Raji (cell line): ENCODE results near the gene SCGB3A1.

Source experiments
- POLR2A ChIP-seq: IDR thresholded peaks from 2 replicates; pipeline ENCODE4 v1.6.1; 2011; ENCODE audit warnings: low read depth, low read length, control low read depth; ENCODE audit not compliant: insufficient read depth

The SCGB3A1 gene

DNA sequence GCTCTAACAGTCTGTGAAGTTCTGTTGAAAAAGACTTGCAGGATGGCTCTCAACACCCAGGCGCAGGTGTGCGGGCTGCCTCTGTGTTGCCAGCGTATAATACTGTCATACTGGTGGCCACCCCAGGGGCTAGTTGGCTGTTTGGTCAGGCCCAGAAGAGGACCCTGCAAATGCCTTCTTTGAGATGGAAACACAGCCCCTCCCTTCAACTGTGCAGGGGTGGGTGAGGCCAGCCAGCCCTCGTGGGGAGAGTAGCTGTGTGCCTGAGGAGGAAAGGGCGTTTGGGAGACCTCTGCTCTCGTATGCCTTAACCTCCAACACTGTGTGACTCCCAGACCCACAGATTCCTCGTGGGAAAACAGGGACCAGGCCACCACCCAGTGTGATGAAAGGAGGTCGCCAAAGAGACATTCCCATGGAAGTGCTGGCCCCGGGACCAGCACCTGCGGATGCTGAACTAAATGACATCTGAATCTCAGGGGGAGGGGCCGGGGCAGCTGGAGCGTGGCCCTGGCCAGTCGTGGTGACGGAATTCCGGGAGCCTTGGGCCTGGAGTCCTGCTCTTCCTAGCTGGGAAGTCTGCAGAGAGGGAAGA, 11.3 kb upstream of the SCGB3A1 start:
- no peak for TF ChIP-seq POLR2A

DNA sequence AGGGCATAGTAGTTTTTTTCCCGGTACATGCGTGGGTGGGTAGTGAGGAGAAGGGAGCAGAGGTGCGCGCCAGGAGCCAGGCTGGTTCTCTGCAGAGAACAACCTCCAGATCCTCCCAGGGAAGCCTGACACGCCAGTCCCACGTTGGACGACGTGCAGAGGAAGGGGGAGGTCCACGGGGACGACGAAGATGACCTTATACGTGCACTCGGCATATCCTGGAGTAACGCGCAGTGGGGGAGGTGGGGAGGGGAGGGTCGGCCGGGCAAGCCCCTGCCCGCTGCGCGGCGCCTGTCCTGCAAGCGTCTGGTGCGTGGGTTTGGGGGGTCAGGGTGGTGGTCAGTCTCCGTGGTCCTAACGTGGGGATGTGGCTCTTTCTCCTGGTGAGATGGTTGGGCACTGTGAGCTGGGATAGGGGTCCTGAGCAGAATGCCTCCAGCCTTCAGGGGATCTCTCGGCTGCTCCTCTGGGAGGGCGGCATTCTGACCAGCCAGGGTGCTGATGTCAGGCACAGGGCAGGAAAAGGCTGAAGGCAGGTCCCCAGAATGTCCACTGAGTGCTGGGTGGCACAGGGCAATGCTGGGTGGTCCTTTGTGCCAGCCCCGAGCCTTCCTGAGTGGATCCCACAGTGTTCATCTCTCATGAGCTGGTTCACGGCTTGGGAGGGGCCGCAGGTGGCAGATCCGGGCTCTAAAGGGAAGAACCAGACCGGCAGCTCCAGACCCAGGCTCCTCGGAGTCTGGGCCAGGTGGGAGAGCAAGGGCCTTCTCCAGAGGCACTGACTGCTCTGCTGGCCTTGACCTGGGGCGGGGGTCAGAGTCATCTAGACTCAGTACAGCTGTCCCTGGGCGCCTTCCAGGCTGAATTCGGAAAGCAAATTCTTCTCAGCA, 10.5 kb upstream of the SCGB3A1 start:
- no peak for TF ChIP-seq POLR2A

DNA sequence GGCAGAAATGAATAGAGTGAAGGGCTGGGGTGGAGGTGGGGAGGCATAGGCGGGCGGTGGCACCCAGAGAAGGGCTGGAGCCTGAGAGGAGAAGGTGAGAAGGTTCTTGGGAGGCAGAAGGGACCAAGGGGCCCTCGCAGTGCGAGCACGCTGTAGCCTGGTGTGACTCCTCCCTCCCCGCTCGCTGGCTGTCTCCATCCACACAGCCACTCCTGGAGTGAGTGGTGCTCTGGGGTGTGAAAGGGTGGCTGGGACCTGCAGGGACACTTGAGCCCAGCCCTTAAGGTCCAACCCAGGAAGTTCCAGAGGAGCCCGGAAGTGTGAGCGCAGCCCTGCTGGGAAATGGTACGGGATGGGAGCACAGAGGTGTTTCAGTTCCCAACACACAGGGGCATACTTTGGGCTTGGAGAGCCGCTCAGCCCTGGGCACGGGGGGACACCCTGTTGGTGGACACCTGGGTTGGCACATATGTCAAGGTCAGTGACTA, 9.3 kb upstream of the SCGB3A1 start:
- TF ChIP-seq POLR2A: no peak

- no peak for TF ChIP-seq POLR2A
These were observed 8.8 kb upstream of the SCGB3A1 start for GRCh38 chr5:180599981-180600553.

DNA sequence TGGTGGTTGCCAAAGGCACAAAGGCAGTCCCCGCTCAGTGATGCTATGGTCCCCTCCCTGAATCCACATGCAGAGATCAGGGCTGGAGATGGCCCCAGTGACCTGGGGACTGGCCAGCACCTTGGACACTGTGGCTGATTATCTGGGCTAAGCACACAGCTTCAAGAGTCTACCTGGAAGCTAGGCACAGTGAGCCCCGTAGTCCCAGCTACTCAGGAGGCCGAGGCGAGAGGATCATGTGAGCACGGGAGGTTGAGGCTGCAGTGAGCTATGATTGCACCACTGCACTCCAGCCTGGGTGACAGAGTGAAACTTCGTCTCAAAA, 8.3 kb upstream of the SCGB3A1 start:
- no peak for TF ChIP-seq POLR2A

- TF ChIP-seq POLR2A: no peak
These were observed 7.7 kb upstream of the SCGB3A1 start for GRCh38 chr5:180598797-180599589.

GRCh38 chr5:180598316-180598701, 7.0 kb upstream of the SCGB3A1 start:
- no peak for TF ChIP-seq POLR2A

DNA sequence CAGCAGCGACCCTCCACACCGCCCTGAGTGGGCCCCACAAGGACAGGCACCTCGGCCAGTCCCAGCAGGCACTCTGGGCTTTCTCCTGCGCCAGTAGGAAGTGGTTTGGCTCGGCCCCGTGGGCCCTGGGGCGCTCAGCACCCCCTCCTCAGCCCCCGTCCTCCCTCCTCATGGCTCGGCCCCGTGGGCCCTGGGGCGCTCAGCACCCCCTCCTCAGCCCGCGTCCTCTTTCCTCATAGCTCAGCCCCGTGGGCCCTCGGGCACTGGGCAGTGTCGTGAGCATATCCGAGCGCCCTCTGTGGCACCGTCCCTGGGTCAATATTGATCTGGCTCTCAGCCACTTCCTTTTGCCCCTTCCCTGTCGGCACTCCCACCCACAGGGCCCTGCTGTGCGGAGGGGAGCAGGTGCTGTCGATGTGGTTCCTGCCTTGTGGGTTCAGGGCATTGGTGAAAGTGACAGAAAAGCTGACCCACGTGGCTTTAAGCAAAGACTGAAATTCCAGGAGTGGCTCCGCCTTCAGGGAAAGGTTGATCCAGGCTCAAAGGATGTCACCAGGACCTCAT, 5.5 kb upstream of the SCGB3A1 start:
- no peak for TF ChIP-seq POLR2A

GRCh38 chr5:180596115-180596667, 4.9 kb upstream of the SCGB3A1 start:
- no peak for TF ChIP-seq POLR2A

DNA sequence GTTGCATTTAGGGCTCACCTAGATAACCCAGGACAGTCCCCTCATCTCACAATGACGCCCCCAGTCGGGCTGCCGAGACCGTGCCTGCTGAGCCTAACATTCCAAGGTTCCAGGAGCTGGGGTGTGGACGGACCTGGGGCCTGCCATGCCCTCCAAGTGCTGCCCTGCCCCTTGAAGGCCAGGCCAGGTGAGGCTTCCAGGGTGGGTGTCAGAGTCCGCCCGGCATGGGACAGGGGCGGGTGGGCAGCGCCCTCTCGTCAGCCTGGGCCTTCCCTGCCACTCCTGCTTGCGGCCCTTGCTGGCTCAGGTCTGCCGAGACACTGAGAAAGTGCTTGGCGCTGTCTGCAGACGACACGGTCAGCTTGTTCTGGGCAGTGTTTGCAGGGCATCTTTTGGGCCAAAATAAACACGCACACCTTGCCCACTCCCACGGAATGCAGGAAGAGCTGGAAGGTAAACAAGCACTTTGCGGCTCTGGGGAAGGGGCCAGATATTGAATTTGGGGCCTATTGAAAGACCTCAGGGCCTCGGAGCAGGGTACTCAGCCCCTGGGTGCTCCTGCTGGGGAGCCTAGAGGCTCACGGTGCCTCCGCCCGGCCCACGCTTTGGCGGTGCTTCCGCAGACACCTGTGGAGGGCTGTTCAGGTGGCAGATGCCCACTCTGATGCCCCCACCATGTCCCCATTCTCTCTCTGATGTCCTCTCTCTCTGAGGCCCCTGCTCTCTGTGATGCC, 4.2 kb upstream of the SCGB3A1 start:
- TF ChIP-seq POLR2A: no peak

DNA sequence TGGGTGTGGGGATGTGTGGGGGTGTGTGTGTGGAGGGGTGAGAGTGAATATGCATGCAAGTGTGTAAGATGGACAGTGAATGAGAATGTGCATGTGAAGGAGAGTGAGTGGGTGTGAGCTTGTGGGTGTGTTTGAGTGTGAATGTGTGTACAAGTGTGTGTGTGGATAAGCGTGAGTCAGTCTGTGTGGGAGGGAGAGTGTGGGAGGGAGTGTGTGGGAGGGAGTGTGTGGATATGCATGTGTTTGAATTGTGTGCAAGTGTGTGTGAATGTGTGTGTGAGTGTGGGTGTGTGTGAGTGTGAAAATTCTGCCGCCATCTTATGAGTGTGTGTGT, 3.7 kb upstream of the SCGB3A1 start:
- TF ChIP-seq POLR2A: no peak

- no peak for TF ChIP-seq POLR2A
These were observed 3.2 kb upstream of the SCGB3A1 start for GRCh38 chr5:180594311-180595045.

DNA sequence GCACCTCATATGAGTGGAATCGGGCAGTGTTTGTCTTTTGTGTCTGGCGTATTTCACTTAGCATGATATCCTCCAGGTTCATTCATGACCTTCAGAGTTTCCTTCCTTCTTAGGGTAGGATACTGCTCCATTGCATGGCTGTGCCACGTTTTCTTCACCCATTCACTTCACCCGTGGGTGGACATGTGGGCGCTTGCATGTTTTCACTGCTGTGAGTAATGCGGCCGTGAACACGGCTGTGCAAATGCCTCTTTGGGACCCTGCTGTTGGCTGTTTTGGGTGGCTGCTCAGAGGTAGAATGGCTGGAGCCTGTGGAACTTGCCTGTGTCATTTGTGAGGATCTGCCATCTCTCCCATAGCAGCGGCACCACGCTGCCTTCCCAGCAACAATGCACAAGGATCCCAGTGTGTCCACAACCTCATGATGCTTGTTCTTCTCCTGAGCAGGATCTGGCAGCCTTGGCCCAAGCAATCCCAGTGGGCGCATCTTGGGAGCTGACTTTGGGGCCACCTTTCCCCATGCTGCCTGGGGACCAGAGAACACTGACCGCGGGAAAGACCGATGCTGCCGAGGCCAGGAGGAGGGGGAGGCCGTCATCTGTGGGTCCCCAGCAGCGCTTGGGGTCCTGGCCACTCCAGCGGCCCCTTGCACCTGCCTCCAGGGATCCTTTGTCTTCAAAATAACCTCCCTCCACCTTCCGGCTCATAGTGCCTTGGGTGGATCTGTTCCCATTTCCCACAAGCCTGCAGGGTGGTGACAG, 2.3 kb upstream of the SCGB3A1 start:
- no peak for TF ChIP-seq POLR2A

DNA sequence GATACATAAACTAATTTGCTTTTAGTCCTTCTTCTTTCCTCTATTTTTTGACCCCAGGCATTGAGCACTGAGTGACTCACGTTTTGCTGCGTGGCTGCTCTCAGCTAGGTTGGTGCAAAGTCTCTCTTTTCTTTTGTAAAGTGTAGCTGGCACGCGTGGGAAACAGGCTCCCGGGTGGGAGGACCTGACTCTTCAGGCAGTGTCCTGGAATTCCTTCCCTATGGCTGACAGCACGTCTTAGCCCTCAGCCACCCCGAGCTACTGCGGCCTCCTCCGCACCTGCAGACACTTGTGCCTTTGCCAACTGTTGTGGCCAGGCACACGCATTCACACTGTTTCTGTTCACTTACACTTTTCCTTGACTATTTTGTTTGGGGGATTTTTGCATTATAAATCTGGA, 877 bp upstream of the SCGB3A1 start:
- TF ChIP-seq POLR2A: no peak
